Gastroesophageal sphincter (tissue), 4 donors: ENCODE results near the gene GPR26. TPM values are rescaled to one million over a fixed set of nuclear protein-coding genes. Genes with fewer than 3 reads are reported as not detected.

Source experiments
- ATAC-seq: fragments of 150-250 bp; one replicate; pipeline ENCODE4 v1.9.1; 2016; ENCODE audit warnings: mild to moderate bottlenecking, moderate library complexity
- H3K27ac ChIP-seq, 4 donors: fragments of 200-600 bp; sonication (generic) in 3 of 4; 1 replicate in 3 of 4; 2 replicates in 1 of 4; pipeline ENCODE4 v1.5.1; 2016 to 2019
- H3K27me3 ChIP-seq: fragments of 200-600 bp; sonication (generic); one replicate; pipeline ENCODE4 v1.5.1; 2019
- H3K36me3 ChIP-seq, 2 donors: fragments of 200-600 bp; sonication (generic); one replicate each; pipeline ENCODE4 v1.5.1; 2019; ENCODE audit warnings: control low read depth in 1 of 2
- H3K4me1 ChIP-seq, 3 donors: fragments of 200-600 bp; sonication (generic); 1 replicate in 2 of 3; 2 replicates in 1 of 3; pipeline ENCODE4 v1.5.1; 2016 to 2019; ENCODE audit warnings: control low read depth in 2 of 3
- H3K4me3 ChIP-seq, 2 donors: fragments of 200-600 bp; sonication (generic); one replicate each; pipeline ENCODE4 v1.5.1; 2019; ENCODE audit warnings: mild to moderate bottlenecking in 1 of 2, moderate library complexity in 1 of 2
- H3K9me3 ChIP-seq, 3 donors: fragments of 200-600 bp; sonication (generic); one replicate each; pipeline ENCODE4 v1.5.1; 2017 to 2019; ENCODE audit warnings: control low read depth in 2 of 3
- EP300 ChIP-seq: sonication (generic); formaldehyde crosslinking; IDR thresholded peaks from one replicate; pipeline ENCODE4 v1.6.1; 2017; ENCODE audit warnings: antibody characterized with exemption, mild to moderate bottlenecking
- POLR2A ChIP-seq, 2 donors: fragments of 450-650 bp; IDR thresholded peaks; one replicate each; pipeline ENCODE4 v1.6.1; 2017; ENCODE audit warnings: antibody characterized with exemption in 2 of 2, mild to moderate bottlenecking in 2 of 2, moderate library complexity in 1 of 2
- POLR2AphosphoS5 ChIP-seq: sonication (generic); formaldehyde crosslinking; IDR thresholded peaks from one replicate; pipeline ENCODE4 v1.6.1; 2017; ENCODE audit warnings: antibody characterized with exemption
- WGBS, 2 donors: methylation state at CpG; one replicate each; pipeline ENCODE4 v1.1.5; 2018; ENCODE audit warnings: low coverage in 1 of 2; 5-methylcytosine and 5-hydroxymethylcytosine counted together
- total RNA-seq, 4 donors: library from RNA; depleted of rRNA; stranded (reverse); fragments of >200 nt; gene quantifications; one replicate each; pipeline ENCODE4 v1.1.0, GENCODE V29; 2016
- TF ChIP-seq, protein P1 (sequence below), 4 experiments: fragments of 200-600 bp in 2 of 4; fragments of 450-650 bp in 2 of 4; sonication (generic) in 1 of 4; IDR thresholded peaks; one replicate each; pipeline ENCODE4 v1.5.1; 2017 to 2019; ENCODE audit warnings: antibody characterized with exemption in 4 of 4, mild to moderate bottlenecking in 2 of 4, moderate library complexity in 2 of 4

GPR26 gene
- total RNA-seq, 4 donors from 2014 or later: 0.02 TPM; not detected in 3

GRCh38 chr10:123621492-123621891 lies 44.7 kb upstream of the GPR26 start:
- Histone ChIP-seq H3K36me3 (no peaks in the 10 kb centered on the region), H3K4me3 (no peak overlapping the region), H3K27me3 (peaks cover 6% of the 10 kb centered on the region), H3K4me1 (no peaks in the 10 kb centered on the region), H3K27ac (no peak overlapping the region), H3K9me3 (no peaks in the 10 kb centered on the region)
- TF ChIP-seq, protein P1, sequence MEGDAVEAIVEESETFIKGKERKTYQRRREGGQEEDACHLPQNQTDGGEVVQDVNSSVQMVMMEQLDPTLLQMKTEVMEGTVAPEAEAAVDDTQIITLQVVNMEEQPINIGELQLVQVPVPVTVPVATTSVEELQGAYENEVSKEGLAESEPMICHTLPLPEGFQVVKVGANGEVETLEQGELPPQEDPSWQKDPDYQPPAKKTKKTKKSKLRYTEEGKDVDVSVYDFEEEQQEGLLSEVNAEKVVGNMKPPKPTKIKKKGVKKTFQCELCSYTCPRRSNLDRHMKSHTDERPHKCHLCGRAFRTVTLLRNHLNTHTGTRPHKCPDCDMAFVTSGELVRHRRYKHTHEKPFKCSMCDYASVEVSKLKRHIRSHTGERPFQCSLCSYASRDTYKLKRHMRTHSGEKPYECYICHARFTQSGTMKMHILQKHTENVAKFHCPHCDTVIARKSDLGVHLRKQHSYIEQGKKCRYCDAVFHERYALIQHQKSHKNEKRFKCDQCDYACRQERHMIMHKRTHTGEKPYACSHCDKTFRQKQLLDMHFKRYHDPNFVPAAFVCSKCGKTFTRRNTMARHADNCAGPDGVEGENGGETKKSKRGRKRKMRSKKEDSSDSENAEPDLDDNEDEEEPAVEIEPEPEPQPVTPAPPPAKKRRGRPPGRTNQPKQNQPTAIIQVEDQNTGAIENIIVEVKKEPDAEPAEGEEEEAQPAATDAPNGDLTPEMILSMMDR (IDR thresholded peaks at IDR 0.05): no peak
- TF ChIP-seq POLR2AphosphoS5 (no peak), EP300 (no peak), POLR2A (IDR thresholded peaks at IDR 0.05) (no peak)
- 50 to 58% methylated on average over 1 to 2 of the region's 2 CpGs for WGBS, 2 donors
- ATAC-seq: no peak

GRCh38 chr10:123621916-123622315 lies 44.2 kb upstream of the GPR26 start:
- WGBS, 2 donors: 75 to 80% methylated on average over 1 to 2 of the region's 2 CpGs
- no peak for ATAC-seq
- H3K27ac ChIP-seq: no peak overlapping the region

GRCh38 chr10:123622381-123622780 lies 43.8 kb upstream of the GPR26 start:
- H3K4me1 ChIP-seq: no peaks in the 10 kb centered on the region
- no peak for ATAC-seq
- H3K27ac ChIP-seq: no peak overlapping the region
- H3K27me3 ChIP-seq: peaks cover 6% of the 10 kb centered on the region
- no peaks in the 10 kb centered on the region for H3K36me3 ChIP-seq
- 69 to 88% methylated on average over 2 to 3 of the region's 3 CpGs for WGBS, 2 donors
- no peaks in the 10 kb centered on the region for H3K9me3 ChIP-seq
- no peak overlapping the region for H3K4me3 ChIP-seq
- TF ChIP-seq, protein P1 (IDR thresholded peaks at IDR 0.05): no peak
- TF ChIP-seq POLR2AphosphoS5 (no peak), POLR2A (IDR thresholded peaks at IDR 0.05) (no peak), EP300 (no peak)

More at GRCh38 chr10:123621916-123622315, 44.2 kb upstream of the GPR26 start:
- Histone ChIP-seq H3K27me3 (peaks cover 6% of the 10 kb centered on the region), H3K4me1 (no peaks in the 10 kb centered on the region), H3K36me3 (no peaks in the 10 kb centered on the region), H3K4me3 (no peak overlapping the region), H3K9me3 (no peaks in the 10 kb centered on the region)
- TF ChIP-seq, protein P1 (IDR thresholded peaks at IDR 0.05): no peak

- Histone ChIP-seq H3K4me1 (no peaks in the 10 kb centered on the region), H3K36me3 (no peaks in the 10 kb centered on the region), H3K4me3 (no peak overlapping the region), H3K27me3 (peaks cover 6% of the 10 kb centered on the region), H3K27ac (no peak overlapping the region), H3K9me3 (peaks cover 0 to 4% (median 0%) of the 10 kb centered on the region in 3 donors)
- no peak for TF ChIP-seq POLR2AphosphoS5
- no peak for TF ChIP-seq EP300
- TF ChIP-seq POLR2A (IDR thresholded peaks at IDR 0.05): no peak
- TF ChIP-seq, protein P1 (IDR thresholded peaks at IDR 0.05): no peak
- no peak for ATAC-seq
- 79 to 100% methylated on average over 1 to 2 of the region's 2 CpGs for WGBS, 2 donors
Observed at GRCh38 chr10:123624086-123624485, 42.1 kb upstream of the GPR26 start.

DNA sequence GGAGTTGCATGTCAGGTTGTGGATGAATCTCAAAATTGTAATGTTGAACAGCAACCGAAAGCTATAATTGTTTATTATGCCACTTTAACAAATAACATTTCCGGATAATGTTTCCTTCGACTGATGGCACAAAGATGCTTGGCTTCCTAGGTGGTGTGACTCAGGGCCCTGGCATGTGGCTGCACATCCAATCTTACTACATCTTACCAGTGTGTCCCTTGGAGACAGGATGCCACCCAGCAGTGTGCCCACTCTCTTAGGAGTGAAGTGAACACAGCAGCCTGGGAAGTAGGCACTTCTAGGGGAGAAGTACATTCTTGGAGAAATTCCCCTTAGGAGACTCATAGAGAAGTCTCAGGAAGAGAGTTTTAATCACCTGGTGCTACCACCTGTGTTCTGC lies 33.0 kb upstream of the GPR26 start:
- H3K27me3 ChIP-seq: peaks cover 15% of the 10 kb centered on the region
- H3K27ac ChIP-seq: no peak overlapping the region
- peaks cover 0 to 25% (median 0%) of the 10 kb centered on the region in 3 donors for H3K9me3 ChIP-seq
- TF ChIP-seq, protein P1 (IDR thresholded peaks at IDR 0.05): no peak
- TF ChIP-seq POLR2AphosphoS5 (no peak), POLR2A (IDR thresholded peaks at IDR 0.05) (no peak), EP300 (no peak)
- H3K4me1 ChIP-seq: no peaks in the 10 kb centered on the region
- H3K4me3 ChIP-seq: no peak overlapping the region
- ATAC-seq: no peak
- WGBS, 2 donors: 91 to 95% methylated on average over 3 of the region's 3 CpGs
- no peaks in the 10 kb centered on the region for H3K36me3 ChIP-seq
